Measurements from ENCODE around the gene NOP53.
A peak's percentile ranks its signal among the peaks of the same experiment; 100 is the strongest.
"Not testable (repeated sequence)": the region's sequence is repeated elsewhere in the genome, so short reads cannot be mapped to it uniquely, and the experiment has no call there.

NOP53 gene

DNA sequence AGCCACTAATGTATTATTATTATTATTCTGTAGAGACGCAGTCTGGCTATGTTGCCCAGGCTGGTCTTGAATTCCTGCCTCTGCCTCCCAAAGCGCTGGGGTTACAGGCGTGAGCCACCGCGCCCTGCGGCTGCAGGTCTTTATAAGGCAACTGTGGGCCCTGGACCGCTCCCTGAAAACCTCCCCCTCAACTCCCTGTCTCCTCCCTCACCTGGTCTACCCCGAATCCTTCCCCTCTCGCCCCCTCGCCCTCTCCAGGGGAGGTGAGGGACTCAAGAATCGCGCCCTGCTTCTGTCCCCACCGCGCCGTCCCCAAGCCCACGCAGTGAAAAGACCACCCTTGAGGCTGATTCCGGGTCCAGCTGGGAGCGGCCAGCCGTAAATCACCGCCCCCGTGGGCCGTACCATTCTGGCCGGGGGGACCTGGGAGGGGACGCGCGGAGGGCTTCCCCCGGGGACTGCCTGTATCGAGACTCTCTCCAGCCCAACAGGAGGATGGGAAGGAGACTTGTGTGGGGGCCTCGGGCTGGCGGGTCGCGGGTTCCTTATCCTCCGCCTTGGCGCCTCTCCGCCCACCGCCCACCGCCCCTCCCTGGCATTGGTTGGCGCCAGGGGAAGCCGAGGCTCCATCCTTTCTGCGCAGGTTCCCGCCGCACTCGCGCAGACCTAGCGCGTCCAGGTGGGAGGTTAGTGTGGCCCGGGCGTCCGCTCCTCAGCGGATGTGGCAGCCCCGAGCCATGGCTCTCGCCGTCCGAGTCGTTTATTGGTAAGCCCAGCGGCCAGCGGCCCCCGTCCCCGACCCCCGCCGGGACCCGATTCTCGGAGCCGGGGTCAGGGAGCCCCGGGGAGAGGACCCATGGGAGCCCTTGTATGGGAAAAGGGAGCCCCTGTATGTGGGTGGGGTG is 33.0 kb downstream of the NOP53 start, which contains the start of gene SELENOW:
Gene SELENOW (plus strand): TSS at position 655 of the 905 bp plus-strand sequence. CDS start 83 bp downstream, at position 738.
- peak; percentile 87 for DNase-seq

DNA sequence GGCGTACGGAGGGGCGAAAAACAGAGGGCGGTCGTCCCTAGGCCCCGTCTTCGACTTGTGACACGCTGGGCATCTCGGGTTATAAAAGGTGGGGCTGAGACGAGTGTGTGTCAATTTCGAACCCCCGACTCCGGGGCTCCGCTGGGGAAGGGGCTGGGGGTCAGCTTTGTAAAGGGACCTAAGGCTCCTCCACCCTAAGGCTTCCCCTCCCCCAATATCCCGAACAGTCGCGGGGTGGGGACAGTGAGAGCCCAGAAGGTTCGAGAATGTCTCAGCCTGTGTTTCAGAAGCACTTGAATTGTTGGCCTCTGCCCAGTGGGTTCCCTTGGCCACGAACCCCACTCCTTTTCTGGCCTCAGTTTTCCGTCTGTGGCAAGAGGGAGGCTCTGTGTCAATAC is 33.6 kb downstream of the NOP53 start:
- no peak for DNase-seq

GRCh38 chr19:47779524-47780214 is 34.3 kb downstream of the NOP53 start:
- no peak for DNase-seq

- no peak for DNase-seq
Observed at GRCh38 chr19:47780215-47780551, 34.8 kb downstream of the NOP53 start.

- no peak for DNase-seq
Observed at GRCh38 chr19:47781590-47782262, 36.4 kb downstream of the NOP53 start.

DNA sequence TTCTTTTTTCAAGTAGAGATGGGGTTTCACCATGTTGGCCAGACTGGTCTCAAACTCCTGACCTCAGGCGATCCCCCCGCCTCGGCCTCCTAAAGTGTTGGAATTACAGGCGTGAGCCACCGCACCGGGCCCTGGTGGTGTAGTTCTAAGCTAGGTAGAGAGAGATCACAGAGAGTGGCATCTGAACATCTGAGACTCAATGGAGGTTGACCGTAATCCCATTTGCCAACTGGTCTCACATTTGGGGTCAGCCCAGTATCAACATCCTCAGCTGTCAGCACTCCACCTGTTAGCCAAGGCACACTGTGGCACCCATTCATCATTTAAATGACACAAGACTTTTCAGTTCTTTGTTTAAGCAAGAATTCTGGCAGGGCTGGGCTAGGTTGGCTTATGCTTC is 41.2 kb downstream of the NOP53 start:
- DNase-seq: no peak

DNA sequence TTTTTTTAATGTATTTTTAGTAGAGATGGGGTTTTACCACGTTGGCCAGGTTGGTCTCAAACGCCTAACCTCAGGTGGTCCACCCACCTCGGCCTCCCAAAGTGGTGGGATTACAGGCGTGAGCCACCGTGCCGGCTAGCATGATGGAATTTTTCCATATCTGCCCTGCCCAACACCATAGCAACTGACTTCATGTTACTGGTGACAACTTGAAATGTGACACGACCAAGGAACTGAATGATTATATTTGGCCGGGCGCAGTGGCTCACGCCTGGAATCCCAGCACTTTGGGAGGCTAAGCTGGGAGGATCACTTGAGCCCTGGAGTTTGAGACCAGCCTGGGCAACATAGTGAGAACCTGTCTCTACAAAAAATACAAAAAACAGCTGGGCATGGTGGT is 42.0 kb downstream of the NOP53 start:
- not testable (repeated sequence) for DNase-seq

- DNase-seq: not testable (repeated sequence)
Observed at GRCh38 chr19:47789811-47790210, 44.5 kb downstream of the NOP53 start.

DNA sequence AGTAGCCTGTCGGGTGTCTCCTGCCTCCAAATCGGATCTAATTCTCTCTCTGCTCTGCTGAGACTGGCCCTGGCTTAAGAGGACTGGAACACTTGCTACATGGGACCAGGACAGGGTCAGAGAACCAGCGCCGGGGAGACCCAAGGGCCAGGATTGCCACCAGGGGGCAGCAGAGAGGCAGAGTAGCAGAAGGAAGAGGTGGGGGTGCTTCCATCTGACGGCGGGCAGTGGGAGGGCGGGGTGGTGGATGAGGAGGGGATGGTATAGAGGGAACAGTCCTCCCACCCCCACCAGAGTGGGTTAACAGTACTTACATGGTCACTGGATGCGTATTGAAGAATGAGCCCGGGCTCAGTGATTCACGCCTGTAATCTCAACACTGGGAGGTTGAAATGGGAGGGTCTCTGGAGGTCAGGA is 45.1 kb downstream of the NOP53 start:
- DNase-seq: no peak

DNA sequence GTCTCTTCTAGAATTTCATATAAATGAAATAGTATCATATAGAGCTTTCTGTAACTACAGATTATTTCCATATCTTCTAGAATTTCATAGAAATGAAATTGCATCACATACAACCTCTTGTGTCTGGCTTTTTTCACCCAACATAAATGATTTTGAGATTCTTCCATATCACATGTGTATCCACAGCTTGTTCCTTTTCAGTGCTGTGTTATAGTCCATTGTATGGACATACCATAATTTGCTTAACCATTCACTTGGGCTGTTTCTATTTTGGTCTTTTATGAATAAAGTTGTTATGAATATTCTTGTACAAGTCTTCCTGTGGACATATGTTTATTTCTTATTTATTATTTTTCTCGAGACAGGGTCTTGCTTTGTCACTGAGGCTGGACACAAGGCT is 47.3 kb downstream of the NOP53 start:
- DNase-seq: no peak

GRCh38 chr19:47794526-47794925 is 49.2 kb downstream of the NOP53 start:
- DNase-seq: no peak

DNA sequence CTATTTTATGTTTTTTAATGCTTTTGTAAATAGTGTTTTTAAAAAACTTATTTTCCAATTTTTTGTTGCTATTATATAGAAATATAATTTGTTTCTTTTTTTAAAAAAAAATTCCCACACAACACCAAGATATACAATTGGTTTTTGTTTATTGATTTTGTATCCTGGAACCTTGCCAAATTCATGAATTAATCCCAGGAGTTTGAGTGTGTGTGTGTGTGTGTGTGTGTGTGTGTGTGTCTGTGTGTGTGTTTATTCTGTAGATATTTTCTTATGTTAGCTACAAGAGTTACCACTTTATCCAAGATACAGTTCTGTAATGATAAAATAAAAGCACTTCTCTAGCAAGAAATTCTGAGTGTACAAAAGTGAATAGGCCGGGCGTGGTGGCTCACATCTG is 51.4 kb downstream of the NOP53 start:
- DNase-seq: no peak

- DNase-seq: no peak
Observed at GRCh38 chr19:47797996-47798903, 52.9 kb downstream of the NOP53 start.

GRCh38 chr19:47798904-47799266 is 53.5 kb downstream of the NOP53 start:
- no peak for DNase-seq

GRCh38 chr19:47801270-47801669 is 55.9 kb downstream of the NOP53 start:
- DNase-seq: no peak

- no peak for DNase-seq
Observed at GRCh38 chr19:47802521-47803043, 57.2 kb downstream of the NOP53 start.

GRCh38 chr19:47803148-47803547 is 57.8 kb downstream of the NOP53 start:
- DNase-seq: not testable (repeated sequence)

DNA sequence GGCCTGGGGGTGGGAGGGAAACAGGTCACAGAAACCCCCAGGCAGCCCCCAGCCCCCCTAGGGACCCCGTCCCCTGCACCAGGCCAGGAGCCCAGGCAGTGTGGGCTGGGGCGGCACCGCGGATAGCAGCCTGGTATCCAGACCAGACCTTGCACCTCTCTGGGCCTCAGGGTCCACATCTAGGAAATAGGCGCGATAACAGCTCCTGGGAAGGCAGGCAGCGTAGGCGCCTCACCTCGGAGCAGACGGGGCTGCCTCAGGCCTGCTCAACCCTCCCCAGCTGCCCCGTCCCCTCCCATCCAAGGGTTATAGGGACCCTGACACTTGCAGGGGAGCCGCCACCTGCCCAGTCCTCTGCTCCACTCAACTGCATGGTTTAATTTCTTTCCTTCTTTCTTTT is 58.3 kb downstream of the NOP53 start:
- not testable (repeated sequence) for DNase-seq

DNA sequence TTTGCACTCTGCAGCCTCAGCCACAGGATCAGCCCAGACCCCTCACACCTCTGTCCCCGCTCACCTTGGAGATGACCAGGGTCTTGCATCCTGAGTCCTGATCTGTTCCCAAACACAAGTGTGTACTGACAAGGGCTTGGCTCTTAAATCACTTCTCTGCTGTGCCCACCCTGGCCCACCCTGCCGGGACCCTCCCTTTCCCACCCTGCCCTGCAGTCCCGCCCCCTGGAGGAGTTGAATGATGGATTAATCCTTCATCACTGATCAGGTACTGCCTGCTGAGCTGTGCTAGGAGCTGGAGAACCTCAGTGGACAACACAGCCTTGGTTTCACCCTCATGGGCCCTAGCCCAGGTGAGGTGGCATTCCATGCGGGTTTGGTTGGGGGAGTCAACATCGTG is 59.1 kb downstream of the NOP53 start, which contains the start of gene TPRX1:
Gene TPRX1 (minus strand): TSS at position 101 of the 400 bp plus-strand sequence. CDS start 12 bp downstream, at position 89.
- DNase-seq: not testable (repeated sequence)

GRCh38 chr19:47805313-47805712 is 60.0 kb downstream of the NOP53 start:
- DNase-seq: no peak

DNA sequence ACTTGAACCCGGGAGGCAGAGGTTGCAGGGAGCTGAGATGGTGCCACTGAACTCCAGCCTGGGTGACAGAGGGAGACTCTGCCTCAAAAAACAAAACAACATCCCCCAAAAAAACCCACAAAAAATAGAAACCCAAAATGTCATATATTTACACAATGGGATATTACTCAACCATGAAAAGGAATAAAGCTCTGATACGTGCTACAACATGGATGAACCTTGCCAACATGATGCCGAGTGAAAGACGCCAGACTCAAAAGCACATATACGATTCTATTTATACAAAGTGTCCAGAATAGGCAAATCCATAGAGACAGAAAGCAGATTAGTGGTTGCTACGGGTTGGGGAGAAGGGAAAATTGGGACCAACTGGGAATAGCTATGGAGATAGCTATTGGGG is 61.1 kb downstream of the NOP53 start:
- DNase-seq: no peak
